DOHH2 (cell line): ENCODE measurements around the gene CTAGE4.
"Not testable (repeated sequence)": the region's sequence is repeated elsewhere in the genome, so short reads cannot be mapped to it uniquely, and the experiment has no call there.

Source experiments
- H3F3A ChIP-seq: fragments of 200-600 bp; sonication (generic), shearing (Covaris generic); 2 replicates; pipeline ENCODE4 v1.6.0; 2016; ENCODE audit warnings: antibody characterized with exemption, mild to moderate bottlenecking; ENCODE audit not compliant: control insufficient read depth, insufficient read depth
- H3K27ac ChIP-seq: fragments of 200-600 bp; sonication (generic); 2 replicates; pipeline ENCODE4 v1.5.1; 2014; ENCODE audit warnings: low read depth, mild to moderate bottlenecking, low read length, moderate library complexity
- H3K27me3 ChIP-seq: fragments of 200-600 bp; sonication (generic); 2 replicates; pipeline ENCODE4 v1.6.1; 2014; ENCODE audit warnings: mild to moderate bottlenecking, low read length, mixed read lengths; ENCODE audit not compliant: control insufficient read depth
- H3K36me3 ChIP-seq: fragments of 200-600 bp; sonication (generic); 2 replicates; pipeline ENCODE4 v1.6.1; 2014; ENCODE audit warnings: mild to moderate bottlenecking, low read length, moderate library complexity, mixed read lengths; ENCODE audit not compliant: control insufficient read depth
- H3K4me1 ChIP-seq: fragments of 200-600 bp; sonication (generic); 2 replicates; pipeline ENCODE4 v1.6.1; 2014; ENCODE audit warnings: mild to moderate bottlenecking, low read length, mixed read lengths; ENCODE audit not compliant: control insufficient read depth
- H3K4me2 ChIP-seq: fragments of 200-600 bp; sonication (generic); 2 replicates; pipeline ENCODE4 v1.6.0; 2014; ENCODE audit warnings: mild to moderate bottlenecking, low read length, moderate library complexity
- H3K4me3 ChIP-seq: fragments of 200-600 bp; sonication (generic); 2 replicates; pipeline ENCODE4 v1.5.1; 2014; ENCODE audit warnings: mild to moderate bottlenecking, low read length, mixed read lengths
- H3K79me2 ChIP-seq: fragments of 200-600 bp; sonication (generic); 2 replicates; pipeline ENCODE4 v1.6.1; 2014; ENCODE audit warnings: mild to moderate bottlenecking, low read length, mixed read lengths; ENCODE audit not compliant: control insufficient read depth
- H3K9me2 ChIP-seq: fragments of 200-600 bp; sonication (generic); replicated peaks from 2 replicates; pipeline ENCODE4 v1.6.1; 2014; ENCODE audit warnings: mild to moderate bottlenecking, low read length, mixed read lengths; ENCODE audit not compliant: control insufficient read depth
- H3K9me3 ChIP-seq: fragments of 200-600 bp; sonication (generic); 2 replicates; pipeline ENCODE4 v1.6.1; 2014; ENCODE audit warnings: antibody characterized with exemption, low read length, mixed read lengths; ENCODE audit not compliant: control insufficient read depth, insufficient read depth
- H4K20me1 ChIP-seq: fragments of 200-600 bp; sonication (generic); 2 replicates; pipeline ENCODE4 v1.6.0; 2014; ENCODE audit warnings: low read depth, mild to moderate bottlenecking, antibody characterized with exemption, low read length, moderate library complexity; ENCODE audit not compliant: control insufficient read depth, insufficient read depth

Gene CTAGE4

DNA sequence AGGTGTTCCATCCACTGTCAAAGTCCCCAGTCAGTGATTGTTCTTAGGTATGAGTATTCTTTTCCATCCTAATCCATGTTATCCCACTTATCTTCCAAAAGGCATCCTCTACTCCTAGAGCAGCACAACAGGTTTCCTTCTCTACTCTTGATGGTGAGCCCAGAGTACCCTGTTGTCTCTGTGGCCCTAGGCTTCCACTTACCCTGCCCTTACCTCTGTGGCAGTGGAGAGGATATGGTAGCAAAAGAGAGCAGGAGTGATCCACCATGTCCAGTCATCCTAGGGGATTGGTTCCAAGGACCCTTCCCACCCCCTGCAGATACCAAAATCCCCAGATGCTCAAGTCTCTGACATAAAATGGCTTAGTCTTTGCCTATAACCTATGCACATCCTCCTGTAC, 33.9 kb downstream of the CTAGE4 start:
- H4K20me1 ChIP-seq = not testable (repeated sequence)

DNA sequence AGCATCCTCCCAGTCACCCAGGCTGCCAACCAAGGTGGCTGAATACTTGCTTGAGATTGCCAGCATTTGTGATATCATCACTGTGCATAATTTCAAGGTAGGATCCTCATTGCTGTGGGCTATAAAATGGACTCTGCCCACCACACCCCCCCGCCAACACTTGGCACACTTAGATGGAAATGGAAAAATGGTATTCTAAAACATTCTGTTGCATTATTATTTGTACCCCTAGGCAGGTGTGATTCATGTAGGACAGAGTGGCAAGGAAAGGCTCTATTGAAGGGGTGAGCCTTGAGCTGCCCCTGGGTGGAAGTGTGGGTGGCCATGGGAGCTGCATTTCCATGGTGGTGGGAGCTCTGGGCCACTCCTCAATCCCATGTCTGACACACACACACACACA, 35.3 kb downstream of the CTAGE4 start:
- H3K9me2 ChIP-seq = not testable (repeated sequence)

More for the DNA sequence above, 33.9 kb downstream of the CTAGE4 start:
- H3K79me2 ChIP-seq, H3F3A ChIP-seq, H3K27ac ChIP-seq, H3K4me2 ChIP-seq, H3K4me1 ChIP-seq, H3K4me3 ChIP-seq, H3K27me3 ChIP-seq, H3K9me2 ChIP-seq, H3K36me3 ChIP-seq, H3K9me3 ChIP-seq: not testable (repeated sequence)

DNA sequence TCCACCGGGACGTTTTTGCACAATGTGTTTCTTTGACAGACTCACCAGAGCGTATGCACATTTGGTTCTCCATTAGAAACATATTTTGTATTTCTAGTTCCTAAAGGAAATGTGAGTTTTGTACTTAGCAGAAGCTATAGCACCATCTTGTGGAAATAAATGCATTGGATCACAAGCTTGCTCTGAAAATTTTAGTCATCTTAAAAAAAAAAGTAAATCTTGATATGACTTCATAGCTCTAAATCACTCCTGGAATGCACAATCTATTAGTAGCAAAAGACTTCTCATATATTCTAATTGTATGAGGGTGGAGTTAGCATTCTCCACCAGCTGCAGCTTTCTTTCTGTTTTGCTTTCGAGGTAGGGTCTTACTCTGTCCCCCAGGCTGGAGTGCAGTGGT, 35.9 kb downstream of the CTAGE4 start:
- not testable (repeated sequence) for H3K36me3 ChIP-seq, H3K79me2 ChIP-seq, H3K4me1 ChIP-seq, H3K9me3 ChIP-seq, H3F3A ChIP-seq, H3K4me2 ChIP-seq, H4K20me1 ChIP-seq, H3K27me3 ChIP-seq, H3K9me2 ChIP-seq, H3K27ac ChIP-seq, H3K4me3 ChIP-seq

More for the DNA sequence above, 35.3 kb downstream of the CTAGE4 start:
- not testable (repeated sequence) for H3K36me3 ChIP-seq, H3K4me2 ChIP-seq, H3K4me3 ChIP-seq, H3K79me2 ChIP-seq, H4K20me1 ChIP-seq, H3K4me1 ChIP-seq, H3K27me3 ChIP-seq, H3K27ac ChIP-seq, H3F3A ChIP-seq, H3K9me3 ChIP-seq

GRCh38 chr7:144220531-144220930, 37.3 kb downstream of the CTAGE4 start:
- H3K9me3 ChIP-seq, H3K27me3 ChIP-seq, H3K9me2 ChIP-seq, H3K4me3 ChIP-seq, H3F3A ChIP-seq, H3K4me1 ChIP-seq, H3K4me2 ChIP-seq, H4K20me1 ChIP-seq, H3K79me2 ChIP-seq, H3K36me3 ChIP-seq, H3K27ac ChIP-seq: not testable (repeated sequence)

DNA sequence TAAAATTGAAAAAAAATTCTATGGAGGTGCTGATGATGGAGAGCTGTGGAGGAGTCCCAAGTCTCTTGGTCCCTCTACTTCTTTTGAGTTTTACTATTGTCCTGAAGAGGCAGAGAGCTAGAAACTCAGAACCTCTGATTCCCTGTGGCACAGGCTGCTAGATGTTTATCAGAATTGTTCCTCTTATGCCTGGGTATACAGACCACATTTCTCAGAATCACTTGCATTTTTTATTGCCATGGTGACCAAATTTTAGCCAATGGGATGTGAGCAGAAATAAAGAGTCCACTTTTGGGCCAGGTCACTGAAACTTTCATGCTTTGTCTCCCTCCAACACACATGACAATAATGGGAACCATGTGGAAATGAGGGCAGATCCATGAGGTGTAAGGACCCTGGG, 40.4 kb downstream of the CTAGE4 start:
- H4K20me1 ChIP-seq, H3K4me2 ChIP-seq, H3K9me2 ChIP-seq, H3F3A ChIP-seq, H3K4me3 ChIP-seq, H3K4me1 ChIP-seq, H3K79me2 ChIP-seq, H3K36me3 ChIP-seq, H3K9me3 ChIP-seq, H3K27me3 ChIP-seq, H3K27ac ChIP-seq: not testable (repeated sequence)

- not testable (repeated sequence) for H3K9me2 ChIP-seq, H3K27ac ChIP-seq, H3K79me2 ChIP-seq, H3K4me1 ChIP-seq, H3K9me3 ChIP-seq, H3K27me3 ChIP-seq, H3F3A ChIP-seq, H4K20me1 ChIP-seq, H3K4me2 ChIP-seq, H3K36me3 ChIP-seq, H3K4me3 ChIP-seq
Observed at GRCh38 chr7:144226866-144227265, 43.6 kb downstream of the CTAGE4 start.

DNA sequence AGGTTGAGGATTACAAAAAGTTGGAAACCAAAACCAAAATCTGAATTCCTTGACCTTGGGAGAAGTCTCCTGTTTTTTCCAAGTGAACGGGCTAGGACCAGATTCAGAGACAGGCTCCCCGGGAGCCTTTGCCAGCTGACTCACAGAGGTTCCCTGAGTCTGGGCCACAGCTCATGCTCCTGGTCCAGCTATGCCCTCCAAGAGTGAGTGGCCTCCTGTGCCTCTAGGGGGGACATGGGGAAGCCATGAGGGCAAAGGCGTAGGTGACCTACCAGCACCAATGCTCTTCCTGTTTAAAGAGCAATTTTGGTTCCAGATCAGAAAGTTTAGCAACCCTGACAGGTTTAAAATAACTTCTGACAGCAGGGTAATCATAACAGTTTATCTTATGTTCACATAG, 45.5 kb downstream of the CTAGE4 start:
- not testable (repeated sequence) for H3K27ac ChIP-seq, H3K9me3 ChIP-seq, H3K4me1 ChIP-seq, H3K27me3 ChIP-seq, H3K79me2 ChIP-seq, H4K20me1 ChIP-seq, H3K36me3 ChIP-seq, H3K4me3 ChIP-seq, H3K4me2 ChIP-seq, H3K9me2 ChIP-seq, H3F3A ChIP-seq

DNA sequence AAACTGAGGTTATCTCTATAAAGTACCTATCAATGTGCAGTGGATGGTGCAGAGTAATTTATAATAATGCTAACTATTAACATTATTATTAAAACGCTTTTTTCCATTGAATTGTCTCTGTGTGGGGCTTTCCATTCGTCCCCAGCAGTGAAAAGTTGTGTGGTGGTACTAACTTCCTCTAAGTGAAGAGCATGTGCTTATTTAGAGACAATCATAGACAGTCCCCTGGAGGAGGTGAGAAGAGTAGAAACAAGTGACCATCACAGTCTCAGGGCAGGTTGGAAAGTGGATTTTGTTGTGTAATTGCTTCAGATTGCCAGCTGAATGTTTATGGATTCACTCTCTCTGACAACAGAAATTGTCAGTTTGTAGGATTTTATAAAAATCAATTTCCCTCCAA, 47.8 kb downstream of the CTAGE4 start:
- not testable (repeated sequence) for H3K27ac ChIP-seq, H3K9me2 ChIP-seq, H3K4me3 ChIP-seq, H4K20me1 ChIP-seq, H3K9me3 ChIP-seq, H3K4me2 ChIP-seq, H3K4me1 ChIP-seq, H3F3A ChIP-seq, H3K27me3 ChIP-seq, H3K36me3 ChIP-seq, H3K79me2 ChIP-seq

- H3K36me3 ChIP-seq, H3K4me3 ChIP-seq, H3K27me3 ChIP-seq, H3K9me2 ChIP-seq, H4K20me1 ChIP-seq, H3F3A ChIP-seq, H3K79me2 ChIP-seq, H3K27ac ChIP-seq, H3K9me3 ChIP-seq, H3K4me1 ChIP-seq, H3K4me2 ChIP-seq: not testable (repeated sequence)
Observed at GRCh38 chr7:144233039-144233438, 49.8 kb downstream of the CTAGE4 start.
